ENCODE data around the gene REG4. TPM values are rescaled to one million over a fixed set of nuclear protein-coding genes. Genes with fewer than 3 reads are reported as not detected.

Gene REG4
- total and polyA plus RNA-seq, 2 of the 13 experiments (the other 11 are each of a cell fraction or from before 2014, with no cell fraction given) = not detected

- Histone ChIP-seq H3K4me2 (ENCODE audit: low read depth, low read length) (no peak overlapping the region), H4K20me1 (ENCODE audit: insufficient read depth, low read length) (no peaks in the 10 kb centered on the region), H3K27me3 (ENCODE audit: control insufficient read depth in 1 of 2, insufficient read depth in 2 of 2, low read length in 2 of 2) (no peaks in the 10 kb centered on the region; a peak in 1 of 5 replicates), H3K4me1 (ENCODE audit: insufficient read depth, low read length) (peaks cover 7% of the 10 kb centered on the region; the same call in 1 of the 2 replicates), H3K79me2 (ENCODE audit: insufficient read depth, low read length) (no peaks in the 10 kb centered on the region), H3K9ac (ENCODE audit: insufficient read depth, low read depth, low read length) (no peak overlapping the region), H2AFZ (ENCODE audit: low read length) (no peak overlapping the region), H3K9me3 (ENCODE audit: low read length) (no peaks in the 10 kb centered on the region), H3K36me3 (replicated peaks in 1 of 2; ENCODE audit: control insufficient read depth in 1 of 2, insufficient read depth in 2 of 2, low read length in 2 of 2) (no peaks in the 10 kb centered on the region), H3K4me3 (replicated peaks in 1 of 3; ENCODE audit: insufficient read depth in 1 of 3, low read depth in 2 of 3, low read length in 3 of 3) (no peak overlapping the region), H3K27ac (ENCODE audit: extremely low read length, insufficient read depth, low read length) (no peak overlapping the region)
- ATAC-seq = no peak
- intact Hi-C loops (cut with micrococcal nuclease; ENCODE audit: unreplicated experiment) = no loop called here
- ChIA-PET CTCF (ENCODE audit: low intra/inter-chr PET ratio, low total read pairs) (no interaction called here), POLR2A (no interaction called here)
- BruUV-seq (replicated peaks) = no TSS peak
- 67% methylated on average over 4 of the region's 4 CpGs for WGBS (ENCODE audit: low lambda C conversion rate)
- no peak for FAIRE-seq
- no peak for DNase-seq (ENCODE audit: low spot score)
- in situ Hi-C loops (cut with HindIII; ENCODE audit: extremely low pct_ligation_motif_present, low pct_unique_long_range_greater_than_20kb) = no loop called here
- TF ChIP-seq ZNF317 (CRISPR knock-in tag; IDR thresholded peaks at IDR 0.05) (no peak), SOX6 (IDR thresholded peaks at IDR 0.05) (no peak), SOX6 (CRISPR knock-in tag; IDR thresholded peaks at IDR 0.05) (no peak), HMG20B (CRISPR knock-in tag; conservative IDR thresholded peaks at IDR 0.05) (no peak), RAD21 (CRISPR knock-in tag; IDR thresholded peaks at IDR 0.05) (no peak), U2AF1 (optimal IDR thresholded peaks at IDR 0.05; ENCODE audit: low read depth, low read length) (no peak), ZNF781 (CRISPR knock-in tag; IDR thresholded peaks at IDR 0.05; ENCODE audit: borderline replicate concordance, not compliant biosample characterization) (no peak), ZBTB14 (CRISPR knock-in tag; IDR thresholded peaks at IDR 0.05) (no peak), ZNF75D (CRISPR knock-in tag; IDR thresholded peaks at IDR 0.05; ENCODE audit: borderline replicate concordance) (no peak), ZNF747 (CRISPR knock-in tag; IDR thresholded peaks at IDR 0.05; ENCODE audit: borderline replicate concordance) (no peak), SRSF1 (optimal IDR thresholded peaks at IDR 0.05; ENCODE audit: low read depth, low read length) (no peak), ZNF749 (CRISPR knock-in tag; IDR thresholded peaks at IDR 0.05; ENCODE audit: borderline replicate concordance) (no peak)
- TF ChIP-seq, protein P1, sequence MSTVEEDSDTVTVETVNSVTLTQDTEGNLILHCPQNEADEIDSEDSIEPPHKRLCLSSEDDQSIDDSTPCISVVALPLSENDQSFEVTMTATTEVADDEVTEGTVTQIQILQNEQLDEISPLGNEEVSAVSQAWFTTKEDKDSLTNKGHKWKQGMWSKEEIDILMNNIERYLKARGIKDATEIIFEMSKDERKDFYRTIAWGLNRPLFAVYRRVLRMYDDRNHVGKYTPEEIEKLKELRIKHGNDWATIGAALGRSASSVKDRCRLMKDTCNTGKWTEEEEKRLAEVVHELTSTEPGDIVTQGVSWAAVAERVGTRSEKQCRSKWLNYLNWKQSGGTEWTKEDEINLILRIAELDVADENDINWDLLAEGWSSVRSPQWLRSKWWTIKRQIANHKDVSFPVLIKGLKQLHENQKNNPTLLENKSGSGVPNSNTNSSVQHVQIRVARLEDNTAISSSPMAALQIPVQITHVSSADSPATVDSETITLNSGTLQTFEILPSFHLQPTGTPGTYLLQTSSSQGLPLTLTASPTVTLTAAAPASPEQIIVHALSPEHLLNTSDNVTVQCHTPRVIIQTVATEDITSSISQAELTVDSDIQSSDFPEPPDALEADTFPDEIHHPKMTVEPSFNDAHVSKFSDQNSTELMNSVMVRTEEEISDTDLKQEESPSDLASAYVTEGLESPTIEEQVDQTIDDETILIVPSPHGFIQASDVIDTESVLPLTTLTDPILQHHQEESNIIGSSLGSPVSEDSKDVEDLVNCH (CRISPR knock-in tag; IDR thresholded peaks at IDR 0.05) = no peak
- TF ChIP-seq, protein P2, sequence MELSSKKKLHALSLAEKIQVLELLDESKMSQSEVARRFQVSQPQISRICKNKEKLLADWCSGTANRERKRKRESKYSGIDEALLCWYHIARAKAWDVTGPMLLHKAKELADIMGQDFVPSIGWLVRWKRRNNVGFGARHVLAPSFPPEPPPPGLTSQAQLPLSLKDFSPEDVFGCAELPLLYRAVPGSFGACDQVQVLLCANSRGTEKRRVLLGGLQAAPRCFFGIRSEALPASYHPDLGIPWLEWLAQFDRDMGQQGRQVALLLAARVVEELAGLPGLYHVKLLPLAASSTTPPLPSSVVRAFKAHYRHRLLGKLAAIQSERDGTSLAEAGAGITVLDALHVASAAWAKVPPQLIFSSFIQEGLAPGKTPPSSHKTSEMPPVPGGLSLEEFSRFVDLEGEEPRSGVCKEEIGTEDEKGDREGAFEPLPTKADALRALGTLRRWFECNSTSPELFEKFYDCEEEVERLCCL (CRISPR knock-in tag; IDR thresholded peaks at IDR 0.05; ENCODE audit: borderline replicate concordance) = no peak
- TF ChIP-seq, protein P3, sequence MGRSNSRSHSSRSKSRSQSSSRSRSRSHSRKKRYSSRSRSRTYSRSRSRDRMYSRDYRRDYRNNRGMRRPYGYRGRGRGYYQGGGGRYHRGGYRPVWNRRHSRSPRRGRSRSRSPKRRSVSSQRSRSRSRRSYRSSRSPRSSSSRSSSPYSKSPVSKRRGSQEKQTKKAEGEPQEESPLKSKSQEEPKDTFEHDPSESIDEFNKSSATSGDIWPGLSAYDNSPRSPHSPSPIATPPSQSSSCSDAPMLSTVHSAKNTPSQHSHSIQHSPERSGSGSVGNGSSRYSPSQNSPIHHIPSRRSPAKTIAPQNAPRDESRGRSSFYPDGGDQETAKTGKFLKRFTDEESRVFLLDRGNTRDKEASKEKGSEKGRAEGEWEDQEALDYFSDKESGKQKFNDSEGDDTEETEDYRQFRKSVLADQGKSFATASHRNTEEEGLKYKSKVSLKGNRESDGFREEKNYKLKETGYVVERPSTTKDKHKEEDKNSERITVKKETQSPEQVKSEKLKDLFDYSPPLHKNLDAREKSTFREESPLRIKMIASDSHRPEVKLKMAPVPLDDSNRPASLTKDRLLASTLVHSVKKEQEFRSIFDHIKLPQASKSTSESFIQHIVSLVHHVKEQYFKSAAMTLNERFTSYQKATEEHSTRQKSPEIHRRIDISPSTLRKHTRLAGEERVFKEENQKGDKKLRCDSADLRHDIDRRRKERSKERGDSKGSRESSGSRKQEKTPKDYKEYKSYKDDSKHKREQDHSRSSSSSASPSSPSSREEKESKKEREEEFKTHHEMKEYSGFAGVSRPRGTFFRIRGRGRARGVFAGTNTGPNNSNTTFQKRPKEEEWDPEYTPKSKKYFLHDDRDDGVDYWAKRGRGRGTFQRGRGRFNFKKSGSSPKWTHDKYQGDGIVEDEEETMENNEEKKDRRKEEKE (IDR thresholded peaks at IDR 0.05) = no peak
- TF ChIP-seq, protein P4, sequence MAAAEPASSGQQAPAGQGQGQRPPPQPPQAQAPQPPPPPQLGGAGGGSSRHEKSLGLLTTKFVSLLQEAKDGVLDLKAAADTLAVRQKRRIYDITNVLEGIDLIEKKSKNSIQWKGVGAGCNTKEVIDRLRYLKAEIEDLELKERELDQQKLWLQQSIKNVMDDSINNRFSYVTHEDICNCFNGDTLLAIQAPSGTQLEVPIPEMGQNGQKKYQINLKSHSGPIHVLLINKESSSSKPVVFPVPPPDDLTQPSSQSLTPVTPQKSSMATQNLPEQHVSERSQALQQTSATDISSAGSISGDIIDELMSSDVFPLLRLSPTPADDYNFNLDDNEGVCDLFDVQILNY (CRISPR knock-in tag; conservative IDR thresholded peaks at IDR 0.05) = no peak
Observed at GRCh38 chr1:119752592-119752991, 58.7 kb downstream of the REG4 start.

Measured in HepG2 (cell line).